Urothelium cell line (cell line): ENCODE results near the gene TAAR6.
"Not testable (repeated sequence)": the region's sequence is repeated elsewhere in the genome, so short reads cannot be mapped to it uniquely, and the experiment has no call there.

Source experiments
- DNase-seq: peaks from one replicate; pipeline ENCODE4 v3.0.0; 2011; ENCODE audit warnings: low spot score, mixed read lengths
- FAIRE-seq: peaks from 2 replicates; lab custom pipeline; 2011; peaks lifted over from hg19 to GRCh38; lab: Jason Lieb, UNC

The TAAR6 gene

DNA sequence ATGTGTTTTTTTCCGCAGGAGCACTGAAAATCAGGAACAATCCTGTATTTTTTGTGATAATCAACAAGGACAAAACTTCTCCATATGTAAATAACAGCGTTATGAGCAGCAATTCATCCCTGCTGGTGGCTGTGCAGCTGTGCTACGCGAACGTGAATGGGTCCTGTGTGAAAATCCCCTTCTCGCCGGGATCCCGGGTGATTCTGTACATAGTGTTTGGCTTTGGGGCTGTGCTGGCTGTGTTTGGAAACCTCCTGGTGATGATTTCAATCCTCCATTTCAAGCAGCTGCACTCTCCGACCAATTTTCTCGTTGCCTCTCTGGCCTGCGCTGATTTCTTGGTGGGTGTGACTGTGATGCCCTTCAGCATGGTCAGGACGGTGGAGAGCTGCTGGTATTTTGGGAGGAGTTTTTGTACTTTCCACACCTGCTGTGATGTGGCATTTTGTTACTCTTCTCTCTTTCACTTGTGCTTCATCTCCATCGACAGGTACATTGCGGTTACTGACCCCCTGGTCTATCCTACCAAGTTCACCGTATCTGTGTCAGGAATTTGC lies at the start of gene TAAR6:
Gene TAAR6 (plus strand): TSS at position 102 of the 557 bp plus-strand sequence. CDS start 0 bp downstream, at position 102.
- no peak for FAIRE-seq
- DNase-seq = no peak

DNA sequence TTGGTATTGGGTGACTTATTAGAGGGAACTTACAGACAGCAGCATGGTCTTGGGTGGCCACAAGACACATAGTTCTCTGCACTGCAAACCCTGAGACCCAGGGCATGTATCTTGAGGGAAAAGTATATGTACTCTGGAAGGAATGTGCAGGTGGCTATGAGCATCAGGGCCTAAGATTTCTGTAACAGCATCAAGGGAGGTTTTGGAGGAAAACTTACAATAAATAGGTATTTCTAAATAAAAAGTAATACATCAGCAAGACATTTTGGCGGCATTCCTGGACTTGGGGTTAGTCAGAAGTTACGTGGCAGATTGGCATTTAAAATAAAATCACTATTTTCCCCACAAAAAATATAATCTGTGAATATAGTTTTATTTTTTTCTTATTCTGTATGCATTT lies 49.2 kb upstream of the TAAR6 start:
- DNase-seq = peak; percentile 6
- FAIRE-seq = no peak

GRCh38 chr6:132524646-132525045 lies 45.5 kb upstream of the TAAR6 start:
- FAIRE-seq (no peak), DNase-seq (no peak)

- no peak for DNase-seq
- FAIRE-seq = no peak
Observed at GRCh38 chr6:132525866-132526265, 44.3 kb upstream of the TAAR6 start.

GRCh38 chr6:132526461-132526860 lies 43.7 kb upstream of the TAAR6 start:
- no peak for FAIRE-seq

GRCh38 chr6:132527791-132528190 lies 42.3 kb upstream of the TAAR6 start:
- FAIRE-seq = no peak
- DNase-seq = peak; percentile 7

More at GRCh38 chr6:132526461-132526860, 43.7 kb upstream of the TAAR6 start:
- no peak for DNase-seq

- no peak for FAIRE-seq
- DNase-seq = peak; percentile 37
Observed at GRCh38 chr6:132530293-132530974, 39.7 kb upstream of the TAAR6 start.

DNA sequence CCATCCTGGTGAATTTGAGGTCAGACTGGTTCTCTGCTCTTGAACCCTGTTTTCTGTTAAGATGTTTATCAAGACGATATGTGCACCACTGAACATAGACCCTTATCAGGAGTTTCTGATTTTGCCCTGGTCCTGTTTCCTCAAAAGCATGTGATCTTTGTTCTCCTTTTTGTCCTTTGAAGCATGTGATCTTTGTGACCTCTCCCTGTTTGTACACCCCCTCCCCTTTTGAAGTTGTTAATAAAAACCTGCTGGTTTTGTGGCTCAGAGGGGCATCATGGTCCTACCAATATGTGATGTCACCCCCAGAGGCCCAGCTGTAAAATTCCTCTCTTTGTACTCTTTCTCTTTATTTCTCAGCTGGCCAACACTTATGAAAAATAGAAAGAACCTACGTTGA lies 35.6 kb upstream of the TAAR6 start:
- DNase-seq, FAIRE-seq: not testable (repeated sequence)

DNA sequence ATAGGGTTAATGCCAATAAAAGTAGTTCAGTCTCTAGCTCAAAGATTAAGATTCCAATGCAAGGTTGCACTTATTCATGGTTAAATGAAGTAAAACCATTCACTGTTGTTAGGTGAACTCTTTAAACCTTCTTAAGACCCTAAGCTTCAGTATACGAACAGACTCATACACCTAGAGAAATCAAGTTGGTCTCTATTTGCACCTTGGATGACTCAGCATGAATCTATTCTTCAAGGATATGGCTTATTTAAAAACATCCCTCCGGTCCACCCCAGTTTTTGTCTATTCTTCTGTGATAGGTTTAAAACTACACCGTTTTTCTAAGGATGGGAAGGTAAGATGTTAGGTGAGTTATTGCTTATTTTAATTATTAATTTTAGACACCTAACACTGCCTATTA lies 33.0 kb upstream of the TAAR6 start:
- DNase-seq (no peak), FAIRE-seq (no peak)

DNA sequence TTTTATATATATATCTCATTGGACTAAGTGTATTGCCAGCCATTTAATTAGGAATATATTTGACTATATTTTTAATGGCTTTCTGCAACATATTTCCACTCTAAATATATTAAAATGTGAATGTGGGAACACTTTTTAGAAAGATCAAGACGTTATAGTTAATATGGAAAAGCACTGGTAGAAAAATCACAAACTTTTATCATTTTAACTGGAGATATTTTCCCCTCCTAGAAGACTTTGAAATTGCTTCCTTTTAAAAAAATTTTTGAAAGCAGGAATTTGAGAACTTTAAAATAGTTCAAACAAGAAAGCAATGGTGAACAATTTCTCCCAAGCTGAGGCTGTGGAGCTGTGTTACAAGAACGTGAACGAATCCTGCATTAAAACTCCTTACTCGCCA lies 32.1 kb upstream of the TAAR6 start, which contains the start of gene TAAR9:
Gene TAAR9 (plus strand): TSS at position 301 of the 400 bp plus-strand sequence. CDS start 13 bp downstream, at position 314.
- FAIRE-seq (no peak), DNase-seq (no peak)

DNA sequence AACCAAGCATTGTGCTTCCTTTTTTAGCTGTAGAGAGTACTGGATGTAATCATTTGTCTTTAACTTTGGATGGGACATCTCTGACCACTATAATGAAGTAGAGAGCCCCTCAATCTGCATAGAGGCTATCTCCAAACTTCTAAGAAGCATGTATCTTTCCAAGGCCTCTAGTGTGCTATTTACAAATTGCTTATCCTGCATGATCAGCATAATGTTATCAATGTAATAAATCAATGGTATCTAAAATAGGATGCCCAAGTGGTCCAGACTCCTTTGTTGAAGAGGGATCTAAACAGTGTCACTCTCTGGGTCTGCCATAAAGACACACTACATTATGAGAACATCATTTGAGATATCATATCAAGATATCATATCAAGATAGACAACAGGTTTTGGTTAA lies 25.3 kb upstream of the TAAR6 start:
- DNase-seq = no peak
- FAIRE-seq = no peak

- FAIRE-seq (no peak), DNase-seq (no peak)
Observed at GRCh38 chr6:132548746-132549463, 21.2 kb upstream of the TAAR6 start.

GRCh38 chr6:132551214-132551613 lies 18.9 kb upstream of the TAAR6 start:
- no peak for FAIRE-seq
- DNase-seq = no peak

DNA sequence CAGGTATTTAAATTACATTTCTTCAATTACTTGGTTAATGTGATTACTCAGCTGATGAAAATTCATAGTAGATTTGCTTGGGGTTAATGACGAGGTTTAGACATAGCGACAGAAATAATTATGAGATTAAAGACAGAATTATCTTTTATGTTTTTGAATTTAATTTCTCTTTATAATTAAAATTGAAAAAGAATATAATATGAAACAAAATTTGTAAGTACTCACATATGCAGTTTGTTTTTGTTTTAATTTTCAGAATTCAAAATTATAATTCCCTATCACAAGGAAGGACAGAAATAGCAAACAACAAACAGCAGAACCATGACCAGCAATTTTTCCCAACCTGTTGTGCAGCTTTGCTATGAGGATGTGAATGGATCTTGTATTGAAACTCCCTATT lies 17.8 kb upstream of the TAAR6 start, which contains the start of gene TAAR8:
Gene TAAR8 (plus strand): TSS at position 301 of the 400 bp plus-strand sequence. CDS start 21 bp downstream, at position 322.
- FAIRE-seq (no peak), DNase-seq (no peak)

DNA sequence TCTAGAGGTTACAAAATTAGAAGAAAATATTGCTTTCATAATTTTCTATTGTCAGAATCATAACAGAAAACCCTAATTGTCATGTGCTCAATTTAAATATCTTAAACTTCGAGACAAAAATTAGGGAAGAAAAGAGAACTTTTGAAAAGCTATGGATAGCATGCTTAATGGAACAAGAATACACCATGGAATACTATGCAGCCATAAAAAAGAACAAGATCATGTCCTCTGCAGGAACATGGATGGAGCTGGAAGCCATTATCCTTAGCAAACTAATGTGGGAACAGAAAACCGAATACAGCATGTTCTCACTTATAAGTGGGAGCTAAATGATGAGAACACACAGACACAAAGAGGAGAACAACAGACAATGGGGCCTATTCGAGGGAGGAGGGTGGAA lies 10.0 kb upstream of the TAAR6 start:
- FAIRE-seq, DNase-seq: not testable (repeated sequence)

DNA sequence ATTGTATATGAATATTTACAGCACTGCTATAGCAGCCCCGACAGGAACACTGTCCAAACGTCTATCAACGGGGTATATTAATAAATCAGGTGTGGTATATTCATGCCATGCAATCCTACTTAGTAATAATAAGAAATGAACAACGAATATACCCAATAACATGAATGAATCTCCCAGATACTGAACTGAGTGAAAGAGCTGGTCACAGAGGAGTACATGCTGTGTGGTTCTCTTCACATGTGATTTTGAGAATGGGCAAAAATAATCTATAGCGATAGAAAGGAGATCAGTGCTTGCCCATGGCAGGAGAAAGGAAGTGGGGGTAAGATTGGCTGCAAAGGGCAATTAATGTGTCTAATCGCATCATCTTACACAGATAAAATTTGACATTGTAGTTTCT lies 3.7 kb upstream of the TAAR6 start:
- FAIRE-seq = no peak
- no peak for DNase-seq

DNA sequence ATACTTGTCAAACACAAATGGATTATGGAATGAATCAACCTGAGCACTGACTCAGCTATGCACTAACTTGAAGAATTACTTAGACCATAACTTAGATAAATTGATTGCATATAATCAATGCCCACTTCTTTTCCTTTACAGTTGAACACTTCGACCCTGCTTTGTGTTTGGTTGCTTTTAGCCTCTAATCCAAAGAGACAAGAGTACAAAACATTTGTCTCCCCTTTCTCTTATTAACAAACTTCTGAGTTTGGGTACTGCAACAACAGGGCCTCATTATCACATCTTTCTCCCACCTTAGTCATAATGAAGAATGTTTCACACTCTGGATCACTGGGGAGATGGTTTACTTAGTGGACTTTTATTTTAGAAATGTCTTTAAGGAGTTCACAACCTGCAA lies 2.6 kb upstream of the TAAR6 start:
- DNase-seq = no peak
- no peak for FAIRE-seq

DNA sequence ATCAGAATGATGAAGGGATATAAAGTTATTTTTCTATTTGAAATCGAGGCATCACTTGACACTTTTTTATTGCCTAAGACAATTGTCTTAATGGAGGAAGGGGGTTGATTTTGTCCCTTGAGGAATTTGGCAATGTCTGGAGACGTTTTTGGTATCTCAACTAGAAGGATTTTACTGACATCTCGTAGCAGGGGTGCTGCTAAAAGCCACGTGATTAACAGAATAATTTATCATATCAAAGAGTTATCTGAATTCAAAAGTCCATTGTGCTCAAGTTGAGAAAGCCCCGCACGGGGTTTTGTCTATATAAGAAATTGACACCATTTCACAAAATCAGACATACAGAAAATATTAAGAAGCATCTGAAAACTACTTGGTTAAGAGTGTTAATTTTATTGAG lies 1.5 kb upstream of the TAAR6 start:
- DNase-seq = no peak
- FAIRE-seq = no peak

- FAIRE-seq (no peak), DNase-seq (no peak)
Observed at GRCh38 chr6:132569170-132569569, 952 bp upstream of the TAAR6 start.

- FAIRE-seq = no peak
Observed at GRCh38 chr6:132571774-132572173, 1.7 kb downstream of the TAAR6 start.

GRCh38 chr6:132584698-132585097 lies 14.6 kb downstream of the TAAR6 start:
- DNase-seq (no peak), FAIRE-seq (no peak)

More at GRCh38 chr6:132571774-132572173, 1.7 kb downstream of the TAAR6 start:
- DNase-seq = no peak

DNA sequence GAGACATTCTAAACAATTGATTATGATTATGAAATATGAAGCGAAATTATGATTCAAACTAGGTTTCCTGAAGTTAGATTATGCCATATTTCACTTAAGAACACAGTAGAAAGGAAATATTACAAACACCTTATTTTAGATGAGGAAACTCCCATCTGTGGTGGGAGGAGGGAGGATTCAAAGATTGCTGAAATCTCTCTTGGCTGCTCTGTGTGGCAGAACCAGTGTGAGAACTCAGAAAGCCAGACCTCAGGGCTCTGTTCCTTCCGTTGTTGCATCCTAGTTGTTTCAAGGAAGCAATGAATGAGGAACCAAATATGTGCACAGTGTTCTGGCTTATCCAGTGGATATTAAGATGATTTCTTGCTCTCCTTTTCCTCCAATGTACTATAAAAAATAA lies 17.3 kb downstream of the TAAR6 start:
- DNase-seq (no peak), FAIRE-seq (no peak)
